ENCODE measurements around the gene MAP10.

Gene MAP10

GRCh38 chr1:232798920-232799319, 6.3 kb upstream of the MAP10 start:
- no peak for DNase-seq

DNA sequence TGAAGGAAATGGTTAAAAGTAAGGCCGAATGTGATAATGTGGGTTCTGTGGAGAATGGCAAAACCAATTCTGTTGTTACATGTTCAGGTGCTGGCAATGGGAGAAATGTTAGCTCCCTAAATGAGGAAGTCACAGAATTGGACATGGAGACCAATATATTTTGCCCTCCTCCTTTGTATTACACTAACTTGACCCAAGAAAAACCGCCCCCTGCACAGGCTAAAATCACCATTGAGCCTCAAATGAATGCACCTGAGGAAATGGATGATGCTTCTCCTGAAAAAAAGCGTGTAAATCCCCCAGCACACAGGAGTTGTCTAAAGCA, 932 bp downstream of the MAP10 start:
- no peak for DNase-seq

DNA sequence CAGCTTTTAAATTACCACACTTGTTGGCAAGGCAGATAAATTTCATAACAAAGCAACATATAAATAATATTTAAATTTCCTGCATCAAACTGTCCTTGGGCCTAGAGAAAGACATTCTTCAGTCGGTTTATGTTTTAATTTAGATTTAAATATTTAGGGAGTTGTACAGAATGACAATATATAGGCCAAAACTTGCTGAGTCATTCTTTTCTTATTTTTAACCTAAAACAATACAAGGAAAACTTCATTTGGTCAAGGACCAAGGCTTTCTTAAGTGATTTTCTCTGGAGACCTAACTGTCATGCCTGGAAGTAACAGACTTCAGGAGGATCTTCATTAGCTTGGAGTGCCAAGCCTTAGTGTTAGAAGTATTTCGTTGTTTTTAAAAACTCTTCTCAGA, 5.6 kb downstream of the MAP10 start:
- no peak for DNase-seq

- no peak for DNase-seq
Measured at GRCh38 chr1:232812560-232812959, 7.3 kb downstream of the MAP10 start.

- DNase-seq = no peak
Measured at GRCh38 chr1:232813097-232813496, 7.9 kb downstream of the MAP10 start.

GRCh38 chr1:232813760-232814159, 8.5 kb downstream of the MAP10 start:
- DNase-seq = no peak

GRCh38 chr1:232816324-232816723, 11.1 kb downstream of the MAP10 start:
- DNase-seq = no peak

DNA sequence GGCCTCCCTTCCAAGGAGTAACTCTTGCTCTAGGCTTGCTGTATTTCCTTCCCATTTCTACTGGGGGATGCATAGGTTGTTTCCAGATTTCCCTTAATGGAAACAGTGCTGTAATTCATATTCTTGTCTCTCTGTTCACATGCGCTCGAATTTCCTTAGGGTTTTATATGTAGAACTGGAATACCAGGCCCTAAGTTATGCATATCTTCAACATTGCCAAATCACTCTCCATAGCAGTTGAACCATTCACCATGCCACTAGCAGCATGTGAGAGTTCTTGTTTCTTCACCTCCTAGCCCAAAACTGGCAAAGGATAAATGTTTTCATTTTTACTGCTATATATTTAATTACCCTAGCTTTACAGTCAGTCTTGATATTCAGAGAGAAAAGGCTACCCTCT, 12.8 kb downstream of the MAP10 start:
- no peak for DNase-seq

DNA sequence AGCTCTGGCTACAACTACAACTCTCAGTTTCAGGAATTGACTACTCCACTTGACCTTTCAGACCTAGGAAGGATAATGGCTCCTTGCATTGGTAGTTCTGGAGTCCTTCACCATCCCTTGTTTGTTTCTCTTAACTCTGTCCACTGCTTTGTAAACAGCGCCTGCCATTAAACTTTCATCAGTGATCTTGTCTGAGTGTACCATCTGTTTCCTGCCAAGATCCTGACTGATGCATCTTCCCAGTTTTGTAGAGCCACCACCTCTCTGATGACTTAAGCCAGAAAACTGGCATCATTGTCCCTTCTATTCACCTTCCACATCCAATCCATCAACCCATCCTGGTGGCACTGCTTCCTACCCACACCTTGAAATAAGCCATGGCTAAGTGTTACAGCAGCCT, 15.2 kb downstream of the MAP10 start:
- DNase-seq = no peak

GRCh38 chr1:232822530-232822929, 17.3 kb downstream of the MAP10 start:
- no peak for DNase-seq

GRCh38 chr1:232826318-232826717, 21.1 kb downstream of the MAP10 start:
- no peak for DNase-seq

- no peak for DNase-seq
Measured at GRCh38 chr1:232830661-232831060, 25.4 kb downstream of the MAP10 start.

GRCh38 chr1:232831895-232832294, 26.7 kb downstream of the MAP10 start:
- DNase-seq = no peak

GRCh38 chr1:232834066-232834465, 28.9 kb downstream of the MAP10 start:
- DNase-seq = no peak

GRCh38 chr1:232835166-232835565, 29.9 kb downstream of the MAP10 start:
- no peak for DNase-seq

DNA sequence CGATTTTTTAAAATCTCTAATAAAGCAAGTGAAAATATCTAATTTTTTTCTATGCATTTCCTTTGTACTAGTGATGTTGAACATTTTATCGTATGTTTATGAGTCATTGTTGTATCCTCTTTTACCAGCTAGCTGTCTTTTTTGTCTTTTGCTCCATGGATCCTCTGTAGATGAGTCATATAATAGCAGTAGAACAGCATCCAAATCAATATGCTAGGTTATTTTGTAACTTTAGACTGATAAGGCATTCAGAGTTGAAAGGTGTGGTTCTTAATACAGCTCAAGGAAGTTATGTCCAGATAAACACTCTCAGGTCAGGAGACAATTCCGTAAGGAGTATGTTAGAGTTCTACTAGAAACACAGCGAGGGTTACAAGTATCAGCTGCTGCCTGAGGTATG, 31.9 kb downstream of the MAP10 start:
- DNase-seq = no peak

DNA sequence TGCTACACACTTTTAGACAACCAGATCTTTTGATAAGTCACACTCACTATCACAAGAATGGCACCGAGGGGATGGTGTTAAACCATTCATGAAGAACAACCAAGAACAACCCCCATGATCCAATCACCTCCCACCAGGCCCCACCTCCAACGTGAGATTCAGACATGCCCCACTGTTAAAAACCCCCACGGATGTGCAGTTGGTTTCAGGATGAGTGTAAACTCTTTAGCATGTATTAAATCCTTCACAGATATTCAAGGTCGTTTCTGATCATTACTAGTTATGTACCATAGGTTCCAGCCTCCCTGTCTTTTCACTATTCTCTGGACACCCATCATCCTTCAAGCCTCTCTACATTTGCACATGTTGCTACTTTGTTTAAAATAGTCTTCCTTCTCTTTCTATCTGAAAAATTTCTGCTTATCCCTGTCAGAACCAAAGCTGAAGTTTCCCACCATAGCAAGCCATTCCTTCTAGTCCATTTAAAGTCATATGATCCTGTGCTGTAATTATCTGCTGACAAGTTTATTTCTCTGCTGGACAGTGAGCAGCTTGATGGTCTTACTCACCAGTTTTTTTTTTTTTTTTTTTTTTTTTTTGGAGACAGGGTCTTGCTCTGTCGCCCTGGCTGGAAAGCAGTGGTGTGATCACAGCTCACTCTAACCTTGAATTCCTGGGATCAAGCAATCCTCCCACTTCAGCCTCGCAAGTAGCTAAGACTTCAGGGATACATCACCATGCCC, 36.8 kb downstream of the MAP10 start:
- no peak for DNase-seq

GRCh38 chr1:232844791-232845190, 39.6 kb downstream of the MAP10 start:
- no peak for DNase-seq

DNA sequence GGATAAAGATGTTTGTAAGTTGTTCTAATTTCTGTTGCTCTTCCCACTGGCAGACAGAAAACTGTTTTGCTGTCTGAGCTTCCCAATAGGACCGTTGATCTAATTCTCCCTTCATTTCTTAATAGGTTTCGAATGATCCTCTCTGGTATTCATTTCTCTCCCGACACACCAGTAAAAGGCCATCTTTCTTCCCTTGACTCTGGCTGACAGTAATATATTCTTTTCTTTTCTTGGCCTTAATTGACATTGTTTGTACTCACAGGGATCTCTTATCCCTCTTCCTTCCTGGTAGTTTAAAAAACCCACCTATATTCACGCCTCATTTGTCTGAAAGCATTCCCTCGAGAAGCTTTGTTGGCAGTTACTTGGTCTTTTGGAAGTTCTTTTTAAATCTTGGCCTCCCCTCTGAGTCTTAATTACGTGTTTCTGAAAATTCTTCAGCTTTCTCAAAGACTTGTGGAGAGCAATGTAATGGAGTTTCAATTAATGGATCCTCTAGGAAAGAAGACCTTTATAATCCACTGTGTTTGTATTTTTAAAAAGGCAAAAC, 40.3 kb downstream of the MAP10 start:
- no peak for DNase-seq

DNA sequence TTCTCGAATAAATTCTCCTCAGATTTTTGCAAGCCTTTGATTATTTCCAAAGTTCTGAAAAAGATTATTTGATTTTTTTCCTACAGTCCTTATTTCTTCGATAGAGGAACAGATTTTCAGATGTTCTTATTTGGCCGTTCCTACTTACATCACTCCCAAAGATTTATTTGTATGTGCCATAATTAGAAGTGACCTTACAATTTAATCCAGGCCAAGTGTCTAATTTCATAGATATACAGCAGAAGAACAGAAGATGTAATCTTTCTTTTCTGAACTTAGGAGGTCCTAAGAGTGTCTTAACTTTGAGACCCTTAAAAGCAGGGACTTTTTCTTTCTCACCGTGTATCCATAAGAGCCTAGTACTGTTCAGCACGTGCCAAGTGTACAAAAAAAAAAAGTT, 46.3 kb downstream of the MAP10 start:
- no peak for DNase-seq

- DNase-seq = no peak
Measured at GRCh38 chr1:232853994-232854797, 49.0 kb downstream of the MAP10 start.

DNA sequence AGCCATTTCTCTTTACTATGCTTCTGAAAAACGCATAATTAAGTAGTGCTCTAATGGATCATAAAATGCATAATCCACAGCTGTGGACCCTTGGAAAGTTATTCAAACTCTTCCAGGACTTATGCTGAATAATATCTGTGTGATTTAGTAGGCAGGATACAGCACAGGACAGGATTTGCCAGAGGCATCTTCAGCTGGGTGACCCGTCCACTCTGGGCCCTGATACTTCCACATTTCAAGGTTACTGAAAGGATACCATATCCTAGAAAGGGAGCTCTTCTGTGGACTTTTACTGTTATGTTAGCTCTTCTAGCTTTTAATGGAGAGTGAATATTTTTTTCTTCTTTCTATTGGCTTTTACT, 49.6 kb downstream of the MAP10 start:
- DNase-seq = no peak

- DNase-seq = no peak
Measured at GRCh38 chr1:232856541-232856940, 51.3 kb downstream of the MAP10 start.
